Pancreas (tissue), 10 donors: ENCODE data around the gene PPP6R3. TPM values are rescaled to one million over a fixed set of nuclear protein-coding genes. Genes with fewer than 3 reads are reported as not detected.
"Not testable (repeated sequence)": the region's sequence is repeated elsewhere in the genome, so short reads cannot be mapped to it uniquely, and the experiment has no call there.

ENCODE experiments used
- ATAC-seq, 4 donors: fragments of 200-7000 bp; cut with Tn5 transposase; one replicate each; pipeline versions ENCODE4 v1.8.0 to v1.9.1; 2020; ENCODE audit warnings: mild to moderate bottlenecking in 4 of 4, moderate library complexity in 4 of 4
- DNase-seq, 6 donors: peaks; one replicate each; pipeline ENCODE4 v3.0.0-alpha.2; 2020
- FAIRE-seq: peaks from 2 replicates; lab custom pipeline; 2012; peaks lifted over from hg19 to GRCh38; lab: Jason Lieb, UNC
- H3K27ac ChIP-seq, 4 donors: fragments of 200-600 bp; sonication (generic); 1 replicate in 3 of 4; 2 replicates in 1 of 4; pipeline versions ENCODE4 v1.5.0 to v1.8.0; 2020
- H3K27me3 ChIP-seq, 4 donors: fragments of 200-600 bp; one replicate each; pipeline ENCODE4 v1.8.0; 2021
- H3K36me3 ChIP-seq, 3 donors: fragments of 200-600 bp; sonication (generic) in 1 of 3; one replicate each; pipeline versions ENCODE4 v1.5.0 to v1.8.0; 2020 to 2021
- H3K4me1 ChIP-seq, 3 donors: fragments of 200-600 bp; one replicate each; pipeline ENCODE4 v1.8.0; 2021
- H3K4me3 ChIP-seq, 4 donors: fragments of 200-600 bp; sonication (generic) in 2 of 4; one replicate each; pipeline versions ENCODE4 v1.5.0 to v1.8.0; 2020 to 2021
- H3K9me3 ChIP-seq, 4 donors: fragments of 200-600 bp; one replicate each; pipeline ENCODE4 v1.8.0; 2021
- CTCF ChIP-seq, 4 donors: fragments of 200-600 bp; sonication (generic) in 3 of 4; IDR thresholded peaks; one replicate each; pipeline versions ENCODE4 v1.5.0 to v1.8.0; 2021; ENCODE audit warnings: antibody characterized with exemption in 4 of 4
- WGBS, 2 donors: extraction: QIAGEN DNeasy Blood & Tissue Kit; methylation state at CpG; one replicate each; pipeline ENCODE4 v1.1.7; 2013; 5-methylcytosine and 5-hydroxymethylcytosine counted together
- intact Hi-C, 3 donors: fragments of 100-400 bp; cut with DNase I; formaldehyde crosslinking; loops; one replicate each; pipeline versions ENCODE4 v1.11.1 to v1.14.2; 2022
- polyA plus RNA-seq, 2 donors: library from polyadenylated mRNA; stranded (reverse); fragments of 200-250 nt; gene quantifications; one replicate each; pipeline ENCODE4 v1.2.3, GENCODE V29; 2013
- total RNA-seq, 6 donors: library from RNA; stranded (reverse); fragmentation: NEBNext Ultra II Directional in 4 of 6; extraction: Animal tissue kit (Norgen Biotek cat#: 25700) in 4 of 6; gene quantifications; one replicate each; pipeline versions ENCODE4 v1.2.1 to v1.2.4, GENCODE V29; 2021 to 2023
- donor health status: healthy with polysubstance abuse.
- donor health status: DM: no; HTN: no; CAD: no; lungs with moderate emphysema.
- donor health status: DM: no; HTN: no; CAD: no.
- donor health status: control.
- donor health status: control.
- donor health status: Bipolar disorder and iron deficiency.
- donor health status: DM: yes; HTN: yes; CAD: no.
- donor health status: DM: no; HTN: no; CAD: no.
- donor health status: DM: no; HTN: no; CAD: no.
- donor health status: DM: yes; HTN: yes; CAD: no.

Gene PPP6R3
- total and polyA plus RNA-seq, 8 donors, result 19.5 to 56.0 (median 33.5) TPM

GRCh38 chr11:68444566-68444965, 16.0 kb upstream of the PPP6R3 start:
- H3K4me1 ChIP-seq, result no peaks in the 10 kb centered on the region
- peaks cover 0 to 28% (median 0%) of the 10 kb centered on the region in 3 donors for H3K36me3 ChIP-seq
- peak in 1 of 6 donors; percentile 16 for DNase-seq
- ATAC-seq, result no peak
- no peak overlapping the region for H3K27ac ChIP-seq
- no peaks in the 10 kb centered on the region for H3K27me3 ChIP-seq
- no peak for TF ChIP-seq CTCF (IDR thresholded peaks at IDR 0.05)
- no peak overlapping the region for H3K4me3 ChIP-seq
- no peaks in the 10 kb centered on the region for H3K9me3 ChIP-seq
- intact Hi-C loops, result no loop called here
- no peak for FAIRE-seq
- WGBS, 2 donors, result 87 to 96% methylated on average over 6 of the region's 6 CpGs

- Histone ChIP-seq H3K27ac (no peak overlapping the region), H3K9me3 (no peaks in the 10 kb centered on the region), H3K27me3 (no peaks in the 10 kb centered on the region), H3K4me3 (no peak overlapping the region), H3K36me3 (peaks cover 0 to 22% (median 0%) of the 10 kb centered on the region in 3 donors), H3K4me1 (no peaks in the 10 kb centered on the region)
- intact Hi-C loops, result loop anchor here in 1 of 3 donors (5.0 kb wide), 1 partner anchor 188 kb away; no protein-coding TSS in a partner anchor
- TF ChIP-seq CTCF (IDR thresholded peaks at IDR 0.05), result no peak
- FAIRE-seq, result no peak
- DNase-seq, result peak in 1 of 6 donors; percentile 54
- WGBS, 2 donors, result 85 to 91% methylated on average over 11 of the region's 11 CpGs
- ATAC-seq, result no peak
These were observed 15.0 kb upstream of the PPP6R3 start for GRCh38 chr11:68445531-68446035.

- Histone ChIP-seq H3K36me3 (peaks cover 0 to 18% (median 0%) of the 10 kb centered on the region in 3 donors), H3K9me3 (no peaks in the 10 kb centered on the region), H3K4me3 (no peak overlapping the region), H3K4me1 (no peaks in the 10 kb centered on the region), H3K27me3 (no peaks in the 10 kb centered on the region), H3K27ac (no peak overlapping the region)
- FAIRE-seq, result no peak
- peak in 1 of 6 donors; percentile 72 for DNase-seq
- peak in 3 of 4 donors; percentile 4 to 11 (median 5) for ATAC-seq
- intact Hi-C loops, result loop anchor here in 1 of 3 donors (5.0 kb wide), 1 partner anchor 189 kb away; no protein-coding TSS in a partner anchor
- WGBS, 2 donors, result 87 to 89% methylated on average over 18 of the region's 18 CpGs
- TF ChIP-seq CTCF (IDR thresholded peaks at IDR 0.05), result no peak
These were observed 14.4 kb upstream of the PPP6R3 start for GRCh38 chr11:68446046-68446725.

- DNase-seq (peak; percentile 57 to 90 (median 76)), FAIRE-seq (no peak), ATAC-seq (peak; percentile 86 to 96 (median 92))
- Histone ChIP-seq H3K4me1 (no peaks in the 10 kb centered on the region), H3K27ac (no peak overlapping the region), H3K27me3 (no peaks in the 10 kb centered on the region), H3K36me3 (peaks cover 0 to 12% (median 0%) of the 10 kb centered on the region in 3 donors), H3K4me3 (no peak overlapping the region), H3K9me3 (no peaks in the 10 kb centered on the region)
- WGBS, 2 donors, result 44 to 50% methylated on average over 25 of the region's 25 CpGs
- intact Hi-C loops, result loop anchor here in 1 of 3 donors (5.0 kb wide), 1 partner anchor 190 kb away; no protein-coding TSS in a partner anchor
- TF ChIP-seq CTCF (IDR thresholded peaks at IDR 0.05), result peak; percentile 92 to 94 (median 94)
These were observed 13.3 kb upstream of the PPP6R3 start for GRCh38 chr11:68447015-68447801.

- peak in 1 of 6 donors; percentile 6 for DNase-seq
- intact Hi-C loops, result loop anchor here in 1 of 3 donors (5.0 kb wide), 1 partner anchor 191 kb away; no protein-coding TSS in a partner anchor
- ATAC-seq, result not testable (repeated sequence)
These were observed 12.6 kb upstream of the PPP6R3 start for GRCh38 chr11:68447914-68448313.

More at GRCh38 chr11:68447914-68448313, 12.6 kb upstream of the PPP6R3 start:
- H3K9me3 ChIP-seq, H3K4me3 ChIP-seq, H3K27ac ChIP-seq, FAIRE-seq, H3K27me3 ChIP-seq, H3K4me1 ChIP-seq: not testable (repeated sequence)
- WGBS, 2 donors, result 86 to 87% methylated on average over 6 of the region's 6 CpGs
- peaks cover 0 to 12% (median 0%) of the 10 kb centered on the region in 3 donors for H3K36me3 ChIP-seq
